ENCODE data around the gene ALKBH5. TPM values are rescaled to one million over a fixed set of nuclear protein-coding genes. Genes with fewer than 3 reads are reported as not detected.

The ALKBH5 gene
- total and polyA plus RNA-seq, 9 of the 15 experiments (the other 6 are each of a cell fraction or from before 2014, with no cell fraction given) = 11.4 to 70.0 (median 47.4) TPM

DNA sequence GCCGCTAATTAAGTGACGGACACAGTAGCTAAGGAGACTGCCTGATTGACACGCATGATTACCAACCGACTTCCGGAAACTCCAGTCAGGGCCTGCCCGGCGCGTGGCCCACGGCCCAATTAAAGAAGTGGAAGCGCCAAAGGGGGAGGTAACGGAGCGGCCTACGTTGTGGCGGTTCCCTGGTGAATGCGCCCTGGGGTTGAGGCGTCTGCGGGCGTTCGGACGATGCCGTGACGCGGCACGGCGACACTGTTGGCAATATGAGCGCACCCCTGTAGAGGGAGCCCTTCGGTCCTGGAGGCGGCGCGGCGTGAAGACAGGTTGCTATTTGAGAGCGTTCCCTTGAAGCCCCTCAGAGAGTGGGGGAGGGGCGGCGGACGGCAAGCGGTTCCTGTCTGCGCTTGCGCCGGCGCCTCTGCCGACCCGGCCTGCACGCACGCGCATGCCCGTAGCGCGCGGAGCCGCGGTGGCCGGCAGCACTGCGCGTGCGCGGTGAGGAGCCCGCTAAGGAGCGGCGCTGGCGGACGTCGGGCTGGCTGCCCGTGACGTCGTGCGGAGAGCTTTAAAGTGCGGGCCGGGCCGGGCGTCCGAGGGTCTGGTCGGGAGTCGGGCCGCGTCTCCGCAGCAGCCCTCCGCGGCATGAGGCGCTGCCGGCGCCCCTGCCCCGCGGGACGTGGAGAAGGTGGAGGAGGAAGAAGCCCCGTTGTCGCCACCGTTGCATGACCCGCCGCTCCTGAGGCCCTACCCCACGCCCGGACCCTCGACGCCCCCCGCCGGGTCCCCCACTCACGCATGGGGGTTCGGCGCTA, at the start of gene ALKBH5 (continued):
- TF ChIP-seq GABPB1 (CRISPR knock-in tag; IDR thresholded peaks at IDR 0.05) (peak; percentile 17; the same call in 1 of the 2 replicates), CBX3 (IDR thresholded peaks at IDR 0.05; ENCODE audit: borderline replicate concordance in 1 of 2, low read length in 2 of 2) (no peak), THAP7 (CRISPR knock-in tag; IDR thresholded peaks at IDR 0.05) (no peak), ZNF24 (IDR thresholded peaks at IDR 0.05) (no peak), CREM (IDR thresholded peaks at IDR 0.05; ENCODE audit: low read depth) (peak; percentile 59), ARID3A (IDR thresholded peaks at IDR 0.05; ENCODE audit: borderline replicate concordance, low read depth, low read length) (no peak), FOXK1 (CRISPR knock-in tag; IDR thresholded peaks at IDR 0.05; ENCODE audit: borderline replicate concordance) (peak; percentile 69; the same call in 1 of the 2 replicates), GATA2 (CRISPR knock-in tag; IDR thresholded peaks at IDR 0.05) (no peak), E4F1 (CRISPR knock-in tag; IDR thresholded peaks at IDR 0.05; ENCODE audit: borderline replicate concordance) (no peak)
- TF ChIP-seq, protein P1, sequence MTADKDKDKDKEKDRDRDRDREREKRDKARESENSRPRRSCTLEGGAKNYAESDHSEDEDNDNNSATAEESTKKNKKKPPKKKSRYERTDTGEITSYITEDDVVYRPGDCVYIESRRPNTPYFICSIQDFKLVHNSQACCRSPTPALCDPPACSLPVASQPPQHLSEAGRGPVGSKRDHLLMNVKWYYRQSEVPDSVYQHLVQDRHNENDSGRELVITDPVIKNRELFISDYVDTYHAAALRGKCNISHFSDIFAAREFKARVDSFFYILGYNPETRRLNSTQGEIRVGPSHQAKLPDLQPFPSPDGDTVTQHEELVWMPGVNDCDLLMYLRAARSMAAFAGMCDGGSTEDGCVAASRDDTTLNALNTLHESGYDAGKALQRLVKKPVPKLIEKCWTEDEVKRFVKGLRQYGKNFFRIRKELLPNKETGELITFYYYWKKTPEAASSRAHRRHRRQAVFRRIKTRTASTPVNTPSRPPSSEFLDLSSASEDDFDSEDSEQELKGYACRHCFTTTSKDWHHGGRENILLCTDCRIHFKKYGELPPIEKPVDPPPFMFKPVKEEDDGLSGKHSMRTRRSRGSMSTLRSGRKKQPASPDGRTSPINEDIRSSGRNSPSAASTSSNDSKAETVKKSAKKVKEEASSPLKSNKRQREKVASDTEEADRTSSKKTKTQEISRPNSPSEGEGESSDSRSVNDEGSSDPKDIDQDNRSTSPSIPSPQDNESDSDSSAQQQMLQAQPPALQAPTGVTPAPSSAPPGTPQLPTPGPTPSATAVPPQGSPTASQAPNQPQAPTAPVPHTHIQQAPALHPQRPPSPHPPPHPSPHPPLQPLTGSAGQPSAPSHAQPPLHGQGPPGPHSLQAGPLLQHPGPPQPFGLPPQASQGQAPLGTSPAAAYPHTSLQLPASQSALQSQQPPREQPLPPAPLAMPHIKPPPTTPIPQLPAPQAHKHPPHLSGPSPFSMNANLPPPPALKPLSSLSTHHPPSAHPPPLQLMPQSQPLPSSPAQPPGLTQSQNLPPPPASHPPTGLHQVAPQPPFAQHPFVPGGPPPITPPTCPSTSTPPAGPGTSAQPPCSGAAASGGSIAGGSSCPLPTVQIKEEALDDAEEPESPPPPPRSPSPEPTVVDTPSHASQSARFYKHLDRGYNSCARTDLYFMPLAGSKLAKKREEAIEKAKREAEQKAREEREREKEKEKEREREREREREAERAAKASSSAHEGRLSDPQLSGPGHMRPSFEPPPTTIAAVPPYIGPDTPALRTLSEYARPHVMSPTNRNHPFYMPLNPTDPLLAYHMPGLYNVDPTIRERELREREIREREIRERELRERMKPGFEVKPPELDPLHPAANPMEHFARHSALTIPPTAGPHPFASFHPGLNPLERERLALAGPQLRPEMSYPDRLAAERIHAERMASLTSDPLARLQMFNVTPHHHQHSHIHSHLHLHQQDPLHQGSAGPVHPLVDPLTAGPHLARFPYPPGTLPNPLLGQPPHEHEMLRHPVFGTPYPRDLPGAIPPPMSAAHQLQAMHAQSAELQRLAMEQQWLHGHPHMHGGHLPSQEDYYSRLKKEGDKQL (CRISPR knock-in tag; IDR thresholded peaks at IDR 0.05; ENCODE audit: borderline replicate concordance) = no peak
- TF ChIP-seq, protein P2, sequence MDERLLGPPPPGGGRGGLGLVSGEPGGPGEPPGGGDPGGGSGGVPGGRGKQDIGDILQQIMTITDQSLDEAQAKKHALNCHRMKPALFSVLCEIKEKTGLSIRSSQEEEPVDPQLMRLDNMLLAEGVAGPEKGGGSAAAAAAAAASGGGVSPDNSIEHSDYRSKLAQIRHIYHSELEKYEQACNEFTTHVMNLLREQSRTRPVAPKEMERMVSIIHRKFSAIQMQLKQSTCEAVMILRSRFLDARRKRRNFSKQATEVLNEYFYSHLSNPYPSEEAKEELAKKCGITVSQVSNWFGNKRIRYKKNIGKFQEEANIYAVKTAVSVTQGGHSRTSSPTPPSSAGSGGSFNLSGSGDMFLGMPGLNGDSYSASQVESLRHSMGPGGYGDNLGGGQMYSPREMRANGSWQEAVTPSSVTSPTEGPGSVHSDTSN (CRISPR knock-in tag; IDR thresholded peaks at IDR 0.05; ENCODE audit: low read depth) = peak; percentile 96
- TF ChIP-seq, protein P2 (tag; conservative IDR thresholded peaks at IDR 0.05; ENCODE audit: low read depth) = peak; percentile 99
